ENCODE results near the gene NCKAP5. TPM values are rescaled to one million over a fixed set of nuclear protein-coding genes. Genes with fewer than 3 reads are reported as not detected.

NCKAP5 gene
- total RNA-seq, 4 donors from 2014 or later, result 0.03 to 0.55 (median 0.33) TPM

DNA sequence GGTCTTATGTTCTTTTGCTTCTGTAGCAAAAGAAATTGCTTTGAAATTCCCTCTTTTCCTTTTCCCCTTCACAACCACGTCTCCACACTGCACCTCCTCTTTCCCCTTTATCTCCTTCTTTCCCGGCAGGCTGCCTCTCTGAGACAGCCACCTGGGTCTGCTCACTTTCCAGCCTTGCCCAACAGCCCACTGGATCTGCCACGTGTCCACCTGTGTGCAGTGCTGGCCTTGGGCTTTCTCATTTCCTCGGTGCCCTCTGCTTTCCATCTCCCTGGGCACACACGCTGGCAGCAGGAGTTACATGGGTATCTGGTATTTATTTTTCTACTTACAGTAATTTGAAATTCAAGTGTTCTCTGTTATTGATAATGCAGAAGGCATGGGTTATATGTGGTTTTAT is 684.8 kb downstream of the NCKAP5 start:
- ATAC-seq (no peak), DNase-seq (no peak)
- in situ Hi-C loops (cut with MboI; ENCODE audit: low sequenced_read_pairs in 4 of 4), result no loop called here
- Histone ChIP-seq H3K4me3 (no peak overlapping the region), H3K9me3 (no peaks in the 10 kb centered on the region), H3K36me3 (no peaks in the 10 kb centered on the region), H3K4me1 (no peaks in the 10 kb centered on the region), H3K27ac (no peak overlapping the region), H3K27me3 (no peaks in the 10 kb centered on the region)
- intact Hi-C loops (cut with DNase I; ENCODE audit: low total_unique reads), result no loop called here
- TF ChIP-seq, protein P1, sequence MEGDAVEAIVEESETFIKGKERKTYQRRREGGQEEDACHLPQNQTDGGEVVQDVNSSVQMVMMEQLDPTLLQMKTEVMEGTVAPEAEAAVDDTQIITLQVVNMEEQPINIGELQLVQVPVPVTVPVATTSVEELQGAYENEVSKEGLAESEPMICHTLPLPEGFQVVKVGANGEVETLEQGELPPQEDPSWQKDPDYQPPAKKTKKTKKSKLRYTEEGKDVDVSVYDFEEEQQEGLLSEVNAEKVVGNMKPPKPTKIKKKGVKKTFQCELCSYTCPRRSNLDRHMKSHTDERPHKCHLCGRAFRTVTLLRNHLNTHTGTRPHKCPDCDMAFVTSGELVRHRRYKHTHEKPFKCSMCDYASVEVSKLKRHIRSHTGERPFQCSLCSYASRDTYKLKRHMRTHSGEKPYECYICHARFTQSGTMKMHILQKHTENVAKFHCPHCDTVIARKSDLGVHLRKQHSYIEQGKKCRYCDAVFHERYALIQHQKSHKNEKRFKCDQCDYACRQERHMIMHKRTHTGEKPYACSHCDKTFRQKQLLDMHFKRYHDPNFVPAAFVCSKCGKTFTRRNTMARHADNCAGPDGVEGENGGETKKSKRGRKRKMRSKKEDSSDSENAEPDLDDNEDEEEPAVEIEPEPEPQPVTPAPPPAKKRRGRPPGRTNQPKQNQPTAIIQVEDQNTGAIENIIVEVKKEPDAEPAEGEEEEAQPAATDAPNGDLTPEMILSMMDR (IDR thresholded peaks at IDR 0.05 in 4 of 5, conservative IDR thresholded peaks at IDR 0.05 in 1 of 5), result no peak
- TF ChIP-seq POLR2A (IDR thresholded peaks at IDR 0.05), result no peak

DNA sequence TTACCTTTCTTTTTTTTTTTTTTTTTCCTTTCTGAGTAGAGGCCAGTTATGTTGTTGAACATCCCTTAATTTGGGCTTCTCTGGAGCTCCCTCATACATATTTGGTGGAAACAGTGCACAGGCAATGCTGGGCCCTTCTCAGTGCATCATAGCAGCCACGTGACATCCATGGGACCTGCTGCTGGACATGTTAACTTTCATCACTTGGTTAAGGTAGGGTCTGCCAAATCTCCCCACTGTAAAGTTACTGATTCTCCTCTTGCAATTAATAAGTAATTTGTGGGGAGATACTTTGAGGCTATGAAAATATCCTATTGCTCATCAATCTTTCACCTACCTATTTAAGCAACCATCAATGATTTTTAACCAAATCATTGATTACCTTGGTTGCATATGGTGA is 686.7 kb downstream of the NCKAP5 start:
- in situ Hi-C loops (cut with MboI; ENCODE audit: low sequenced_read_pairs in 4 of 4) (no loop called here), intact Hi-C loops (cut with DNase I; ENCODE audit: low total_unique reads) (no loop called here)
- DNase-seq (no peak), ATAC-seq (no peak)
- no peaks in the 10 kb centered on the region for H3K4me1 ChIP-seq
- no peak for TF ChIP-seq POLR2A (IDR thresholded peaks at IDR 0.05)
- TF ChIP-seq, protein P1 (IDR thresholded peaks at IDR 0.05 in 4 of 5, conservative IDR thresholded peaks at IDR 0.05 in 1 of 5), result no peak
- no peaks in the 10 kb centered on the region for H3K36me3 ChIP-seq
- H3K9me3 ChIP-seq, result no peaks in the 10 kb centered on the region
- no peak overlapping the region for H3K27ac ChIP-seq
- H3K4me3 ChIP-seq, result no peak overlapping the region
- H3K27me3 ChIP-seq, result no peaks in the 10 kb centered on the region

GRCh38 chr2:132877923-132878322 is 690.3 kb downstream of the NCKAP5 start:
- ATAC-seq (no peak), DNase-seq (no peak)
- no peaks in the 10 kb centered on the region for H3K9me3 ChIP-seq
- H3K27ac ChIP-seq, result no peak overlapping the region
- no peaks in the 10 kb centered on the region for H3K36me3 ChIP-seq
- intact Hi-C loops (cut with DNase I; ENCODE audit: low total_unique reads) (no loop called here), in situ Hi-C loops (cut with MboI; ENCODE audit: low sequenced_read_pairs in 4 of 4) (no loop called here)
- TF ChIP-seq POLR2A (IDR thresholded peaks at IDR 0.05), result no peak
- TF ChIP-seq, protein P1 (IDR thresholded peaks at IDR 0.05 in 4 of 5, conservative IDR thresholded peaks at IDR 0.05 in 1 of 5), result no peak
- no peak overlapping the region for H3K4me3 ChIP-seq
- no peaks in the 10 kb centered on the region for H3K4me1 ChIP-seq
- no peaks in the 10 kb centered on the region for H3K27me3 ChIP-seq

DNA sequence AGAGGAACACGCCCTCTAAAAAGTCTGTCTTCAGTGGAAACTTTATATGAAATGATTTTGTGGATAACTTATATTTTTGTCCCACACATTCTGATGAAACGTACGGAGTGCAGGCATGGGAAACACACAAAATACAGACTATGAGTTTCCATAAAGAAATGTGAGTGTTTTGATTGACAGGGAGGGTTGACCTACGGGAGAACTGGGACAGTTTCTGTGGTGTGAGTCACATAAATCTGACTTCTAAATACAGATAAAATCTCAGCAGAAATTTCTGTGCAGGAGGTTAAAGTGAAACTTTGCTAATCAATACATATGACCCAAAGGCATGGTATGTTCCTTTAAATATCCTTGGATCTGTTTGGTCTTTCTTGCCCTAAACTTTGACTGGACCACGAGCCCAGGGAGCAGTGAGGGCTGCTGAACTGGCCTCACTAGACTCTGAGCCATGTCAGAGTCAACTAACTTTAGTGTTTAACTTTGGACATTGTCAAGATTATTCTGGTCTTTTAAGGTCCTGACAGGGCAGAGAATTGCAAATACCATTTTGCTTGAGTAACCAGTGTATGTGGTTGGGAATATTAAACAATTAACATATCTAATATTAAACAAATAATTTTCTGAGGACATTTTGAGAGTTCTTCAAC is 691.4 kb downstream of the NCKAP5 start:
- Histone ChIP-seq H3K9me3 (no peaks in the 10 kb centered on the region), H3K4me3 (no peak overlapping the region), H3K36me3 (no peaks in the 10 kb centered on the region), H3K27ac (no peak overlapping the region), H3K27me3 (no peaks in the 10 kb centered on the region), H3K4me1 (no peaks in the 10 kb centered on the region)
- in situ Hi-C loops (cut with MboI; ENCODE audit: low sequenced_read_pairs in 4 of 4), result no loop called here
- no peak for ATAC-seq
- intact Hi-C loops (cut with DNase I; ENCODE audit: low total_unique reads), result no loop called here
- no peak for TF ChIP-seq POLR2A (IDR thresholded peaks at IDR 0.05)
- TF ChIP-seq, protein P1 (IDR thresholded peaks at IDR 0.05 in 4 of 5, conservative IDR thresholded peaks at IDR 0.05 in 1 of 5), result no peak
- no peak for DNase-seq

DNA sequence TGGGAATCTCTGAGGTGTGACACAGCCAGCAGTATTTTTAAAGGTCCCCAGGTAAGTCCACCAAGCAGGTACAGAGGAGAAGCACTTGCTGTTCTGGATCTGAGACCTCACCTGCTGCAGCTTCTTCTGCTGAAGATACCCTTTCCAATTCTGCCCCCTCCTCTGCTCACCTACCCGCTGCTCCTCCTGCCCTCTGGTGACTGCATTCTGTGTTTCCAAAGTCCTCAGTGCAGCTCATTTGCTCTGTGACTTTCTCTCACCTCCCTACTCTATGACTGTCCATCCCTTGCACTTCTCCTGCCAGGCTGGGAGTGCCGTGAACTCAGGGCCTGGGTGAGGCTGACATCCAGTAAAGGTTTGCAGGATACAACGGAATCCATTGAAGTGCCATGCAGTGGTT is 693.1 kb downstream of the NCKAP5 start:
- no peaks in the 10 kb centered on the region for H3K9me3 ChIP-seq
- H3K4me1 ChIP-seq, result no peaks in the 10 kb centered on the region
- no peak for ATAC-seq
- no peaks in the 10 kb centered on the region for H3K27me3 ChIP-seq
- no peaks in the 10 kb centered on the region for H3K36me3 ChIP-seq
- no peak overlapping the region for H3K27ac ChIP-seq
- no peak overlapping the region for H3K4me3 ChIP-seq
- no peak for DNase-seq
- in situ Hi-C loops (cut with MboI; ENCODE audit: low sequenced_read_pairs in 4 of 4), result no loop called here
- TF ChIP-seq POLR2A (IDR thresholded peaks at IDR 0.05), result no peak
- intact Hi-C loops (cut with DNase I; ENCODE audit: low total_unique reads), result no loop called here
